ENCODE data around the gene SSRP1. TPM values are rescaled to one million over a fixed set of nuclear protein-coding genes. Genes with fewer than 3 reads are reported as not detected.

The SSRP1 gene
- total and polyA plus RNA-seq, 2 donors (not counting 1 experiment from before 2014, with no cell fraction given), result 52.7 to 94.1 TPM

- no peak overlapping the region for H3K4me3 ChIP-seq (replicated peaks in 1 of 4; ENCODE audit: control extremely low read depth in 1 of 4, insufficient read depth in 1 of 4, low read depth in 3 of 4, low read length in 4 of 4)
- H3K27ac ChIP-seq (ENCODE audit: insufficient read depth, low read length), result no peak overlapping the region
- DNase-seq (ENCODE audit: low read depth in 2 of 2), result no peak
- no peaks in the 10 kb centered on the region for H3K27me3 ChIP-seq (ENCODE audit: control insufficient read depth, insufficient read depth, low read length)
- no peaks in the 10 kb centered on the region for H3K9me3 ChIP-seq (ENCODE audit: control insufficient read depth, insufficient read depth, low read depth, low read length)
- TF ChIP-seq EZH2 (IDR thresholded peaks at IDR 0.05; ENCODE audit: low read length, missing control alignments) (no peak), CTCF (conservative IDR thresholded peaks at IDR 0.05 in 1 of 2, IDR thresholded peaks at IDR 0.05 in 1 of 2; ENCODE audit: low read depth in 1 of 2, low read length in 2 of 2) (no peak)
- no peak overlapping the region for H2AFZ ChIP-seq (ENCODE audit: low read length)
- H3K9ac ChIP-seq (ENCODE audit: insufficient read depth, low read length), result no peak overlapping the region
- no peaks in the 10 kb centered on the region for H4K20me1 ChIP-seq (ENCODE audit: control insufficient read depth, extremely low read depth, insufficient read depth, low read length)
- no peaks in the 10 kb centered on the region for H3K4me1 ChIP-seq (ENCODE audit: control insufficient read depth, extremely low read depth, insufficient read depth, low read length)
- no peaks in the 10 kb centered on the region for H3K36me3 ChIP-seq (ENCODE audit: control insufficient read depth, insufficient read depth, low read length)
- no peak overlapping the region for H3K4me2 ChIP-seq (ENCODE audit: extremely low read depth, insufficient read depth, low read length)
- no peaks in the 10 kb centered on the region for H3K79me2 ChIP-seq (ENCODE audit: control insufficient read depth, insufficient read depth, low read length)
Observed at GRCh38 chr11:57347336-57347735, 11.6 kb upstream of the SSRP1 start.

- no peaks in the 10 kb centered on the region for H4K20me1 ChIP-seq (ENCODE audit: control insufficient read depth, extremely low read depth, insufficient read depth, low read length)
- peaks cover under 1% of the 10 kb centered on the region for H3K27me3 ChIP-seq (ENCODE audit: control insufficient read depth, insufficient read depth, low read length)
- peak overlapping the region; percentile 69 for H2AFZ ChIP-seq (ENCODE audit: low read length)
- TF ChIP-seq EZH2 (IDR thresholded peaks at IDR 0.05; ENCODE audit: low read length, missing control alignments), result no peak
- TF ChIP-seq CTCF (conservative IDR thresholded peaks at IDR 0.05 in 1 of 2, IDR thresholded peaks at IDR 0.05 in 1 of 2; ENCODE audit: low read depth in 1 of 2, low read length in 2 of 2), result peak; percentile 56 to 68
- no peak overlapping the region for H3K4me2 ChIP-seq (ENCODE audit: extremely low read depth, insufficient read depth, low read length)
- H3K36me3 ChIP-seq (ENCODE audit: control insufficient read depth, insufficient read depth, low read length), result no peaks in the 10 kb centered on the region
- H3K9me3 ChIP-seq (ENCODE audit: control insufficient read depth, insufficient read depth, low read depth, low read length), result no peaks in the 10 kb centered on the region
- H3K27ac ChIP-seq (ENCODE audit: insufficient read depth, low read length), result no peak overlapping the region
- peak; percentile 44 to 71 for DNase-seq (ENCODE audit: low read depth in 2 of 2)
- H3K4me1 ChIP-seq (ENCODE audit: control insufficient read depth, extremely low read depth, insufficient read depth, low read length), result no peaks in the 10 kb centered on the region
- no peaks in the 10 kb centered on the region for H3K79me2 ChIP-seq (ENCODE audit: control insufficient read depth, insufficient read depth, low read length)
- H3K4me3 ChIP-seq (replicated peaks in 1 of 4; ENCODE audit: control extremely low read depth in 1 of 4, insufficient read depth in 1 of 4, low read depth in 3 of 4, low read length in 4 of 4), result no peak overlapping the region
- H3K9ac ChIP-seq (ENCODE audit: insufficient read depth, low read length), result no peak overlapping the region
Observed at GRCh38 chr11:57345555-57346211, 10.0 kb upstream of the SSRP1 start.

- no peaks in the 10 kb centered on the region for H3K4me1 ChIP-seq (ENCODE audit: control insufficient read depth, extremely low read depth, insufficient read depth, low read length)
- no peaks in the 10 kb centered on the region for H4K20me1 ChIP-seq (ENCODE audit: control insufficient read depth, extremely low read depth, insufficient read depth, low read length)
- H3K4me3 ChIP-seq (replicated peaks in 1 of 4; ENCODE audit: control extremely low read depth in 1 of 4, insufficient read depth in 1 of 4, low read depth in 3 of 4, low read length in 4 of 4), result no peak overlapping the region
- no peak overlapping the region for H3K27ac ChIP-seq (ENCODE audit: insufficient read depth, low read length)
- no peak overlapping the region for H2AFZ ChIP-seq (ENCODE audit: low read length)
- H3K79me2 ChIP-seq (ENCODE audit: control insufficient read depth, insufficient read depth, low read length), result no peaks in the 10 kb centered on the region
- DNase-seq (ENCODE audit: low read depth in 2 of 2), result no peak
- no peak overlapping the region for H3K9ac ChIP-seq (ENCODE audit: insufficient read depth, low read length)
- H3K9me3 ChIP-seq (ENCODE audit: control insufficient read depth, insufficient read depth, low read depth, low read length), result no peaks in the 10 kb centered on the region
- peaks cover 3% of the 10 kb centered on the region for H3K27me3 ChIP-seq (ENCODE audit: control insufficient read depth, insufficient read depth, low read length)
- H3K36me3 ChIP-seq (ENCODE audit: control insufficient read depth, insufficient read depth, low read length), result no peaks in the 10 kb centered on the region
- no peak overlapping the region for H3K4me2 ChIP-seq (ENCODE audit: extremely low read depth, insufficient read depth, low read length)
- TF ChIP-seq EZH2 (IDR thresholded peaks at IDR 0.05; ENCODE audit: low read length, missing control alignments) (no peak), CTCF (conservative IDR thresholded peaks at IDR 0.05 in 1 of 2, IDR thresholded peaks at IDR 0.05 in 1 of 2; ENCODE audit: low read depth in 1 of 2, low read length in 2 of 2) (no peak)
Observed at GRCh38 chr11:57344826-57345225, 9.1 kb upstream of the SSRP1 start.
